Parathyroid adenoma (tissue), 2 donors: ENCODE measurements around the gene AKAP5.

Experiments used
- H2AFZ ChIP-seq: fragments of 300-600 bp; sonication (generic); one replicate; pipeline ENCODE4 v1.7.0; 2017; ENCODE audit warnings: antibody characterized with exemption, mild to moderate bottlenecking
- H3K27ac ChIP-seq: fragments of 300-600 bp; sonication (generic); one replicate; pipeline ENCODE4 v1.7.0; 2017
- H3K27me3 ChIP-seq: fragments of 300-600 bp; sonication (generic); one replicate; pipeline ENCODE4 v1.7.0; 2017; ENCODE audit warnings: low read length; ENCODE audit not compliant: control insufficient read depth, insufficient read depth
- H3K36me3 ChIP-seq: fragments of 300-600 bp; sonication (generic); one replicate; pipeline ENCODE4 v1.7.0; 2017; ENCODE audit warnings: low read length; ENCODE audit not compliant: control insufficient read depth, insufficient read depth
- H3K4me1 ChIP-seq: fragments of 300-600 bp; sonication (generic); one replicate; pipeline ENCODE4 v1.7.0; 2017; ENCODE audit warnings: control low read depth
- H3K4me2 ChIP-seq: fragments of 300-600 bp; sonication (generic); one replicate; pipeline ENCODE4 v1.7.0; 2017; ENCODE audit warnings: low read length
- H3K4me3 ChIP-seq: fragments of 300-600 bp; sonication (generic); one replicate; pipeline ENCODE4 v1.7.0; 2017; ENCODE audit warnings: low read depth, low read length
- H3K79me2 ChIP-seq: fragments of 300-600 bp; sonication (generic); one replicate; pipeline ENCODE4 v1.7.0; 2017; ENCODE audit warnings: control low read depth
- H3K9ac ChIP-seq: fragments of 300-600 bp; sonication (generic); one replicate; pipeline ENCODE4 v1.7.0; 2017; ENCODE audit warnings: mild to moderate bottlenecking
- H3K9me3 ChIP-seq: fragments of 300-600 bp; sonication (generic); one replicate; pipeline ENCODE4 v1.7.0; 2017; ENCODE audit warnings: low read length; ENCODE audit not compliant: control insufficient read depth
- CTCF ChIP-seq: fragments of 300-600 bp; sonication (generic); IDR thresholded peaks from one replicate; pipeline ENCODE4 v1.7.0; 2017; ENCODE audit warnings: antibody characterized with exemption, mild to moderate bottlenecking
- donor health status: primary hyperparathyroidism.

The AKAP5 gene

GRCh38 chr14:64434528-64434927 lies 30.8 kb upstream of the AKAP5 start:
- no peak for TF ChIP-seq CTCF
- no peaks in the 10 kb centered on the region for H3K9me3 ChIP-seq
- no peaks in the 10 kb centered on the region for H3K36me3 ChIP-seq
- H3K4me3 ChIP-seq: no peak overlapping the region
- no peaks in the 10 kb centered on the region for H3K79me2 ChIP-seq
- H3K4me2 ChIP-seq: no peak overlapping the region
- H3K9ac ChIP-seq: no peak overlapping the region
- no peaks in the 10 kb centered on the region for H3K27me3 ChIP-seq
- peaks cover 4% of the 10 kb centered on the region for H3K4me1 ChIP-seq
- H2AFZ ChIP-seq: no peak overlapping the region
- no peak overlapping the region for H3K27ac ChIP-seq

- peak overlapping the region; percentile 60 for H3K27ac ChIP-seq
- no peak overlapping the region for H3K9ac ChIP-seq
- no peak overlapping the region for H3K4me3 ChIP-seq
- no peaks in the 10 kb centered on the region for H3K9me3 ChIP-seq
- H3K4me1 ChIP-seq: peaks cover 4% of the 10 kb centered on the region
- no peak for TF ChIP-seq CTCF
- H3K79me2 ChIP-seq: no peaks in the 10 kb centered on the region
- H3K27me3 ChIP-seq: no peaks in the 10 kb centered on the region
- peak overlapping the region; percentile 20 for H2AFZ ChIP-seq
- H3K4me2 ChIP-seq: no peak overlapping the region
- no peaks in the 10 kb centered on the region for H3K36me3 ChIP-seq
Observed at GRCh38 chr14:64438181-64438841, 27.0 kb upstream of the AKAP5 start.

- Histone ChIP-seq H3K9me3 (no peaks in the 10 kb centered on the region), H3K27me3 (no peaks in the 10 kb centered on the region), H3K79me2 (no peaks in the 10 kb centered on the region), H3K4me3 (no peak overlapping the region), H3K9ac (no peak overlapping the region), H3K4me2 (no peak overlapping the region), H3K36me3 (no peaks in the 10 kb centered on the region), H3K4me1 (peaks cover 4% of the 10 kb centered on the region), H2AFZ (peak overlapping the region; percentile 0), H3K27ac (peak overlapping the region; percentile 60)
- TF ChIP-seq CTCF: no peak
Observed at GRCh38 chr14:64439141-64439540, 26.2 kb upstream of the AKAP5 start.

GRCh38 chr14:64440494-64440893 lies 24.8 kb upstream of the AKAP5 start:
- Histone ChIP-seq H3K36me3 (no peaks in the 10 kb centered on the region), H3K9ac (no peak overlapping the region), H3K4me1 (peaks cover 14% of the 10 kb centered on the region), H3K4me3 (no peak overlapping the region), H3K27ac (no peak overlapping the region), H3K27me3 (no peaks in the 10 kb centered on the region), H3K9me3 (no peaks in the 10 kb centered on the region), H3K4me2 (no peak overlapping the region), H3K79me2 (no peaks in the 10 kb centered on the region), H2AFZ (no peak overlapping the region)
- TF ChIP-seq CTCF: no peak
